ENCODE measurements around the gene CLDN22.

DNA sequence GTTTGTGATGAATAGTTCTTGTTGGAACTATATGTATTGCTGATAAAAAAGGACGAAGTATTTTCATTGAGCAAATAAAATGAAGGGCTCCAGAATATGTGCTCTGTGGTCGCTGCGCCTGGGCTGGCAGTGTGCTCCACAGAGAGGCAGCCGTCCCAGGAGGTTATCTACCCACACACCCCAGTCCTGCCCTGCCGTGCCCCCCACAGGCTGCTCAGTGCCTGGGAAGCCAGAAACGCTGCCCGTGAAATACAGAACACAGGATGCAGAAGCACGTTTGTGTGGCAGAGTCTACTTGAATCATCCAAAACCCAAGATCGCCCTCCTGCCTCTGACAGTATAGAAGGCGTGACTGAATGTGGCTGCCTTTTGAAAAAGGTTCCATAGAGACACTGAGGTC, 1.4 kb downstream of the CLDN22 start:
- TF ChIP-seq CTCF (conservative IDR thresholded peaks at IDR 0.05; ENCODE audit: low read depth, low read length) (no peak), EZH2 (IDR thresholded peaks at IDR 0.05; ENCODE audit: borderline replicate concordance, low read depth, low read length, poor library complexity, severe bottlenecking) (no peak)
